Ascending aorta (tissue), 2 donors: ENCODE measurements around the gene MEOX1. TPM values are rescaled to one million over a fixed set of nuclear protein-coding genes. Genes with fewer than 3 reads are reported as not detected.

Experiments used
- DNase-seq, 2 donors: peaks; one replicate each; pipeline ENCODE4 v3.0.0-alpha.2; 2019; ENCODE audit warnings: low spot score in 2 of 2
- H3K27ac ChIP-seq, 2 donors: fragments of 200-600 bp; sonication (generic); one replicate each; pipeline ENCODE4 v1.5.1; 2016 to 2017; ENCODE audit warnings: mild to moderate bottlenecking in 1 of 2
- H3K27me3 ChIP-seq: fragments of 200-600 bp; sonication (generic); one replicate; pipeline ENCODE4 v1.5.1; 2017
- H3K36me3 ChIP-seq, 2 donors: fragments of 200-600 bp; sonication (generic); one replicate each; pipeline ENCODE4 v1.5.1; 2016
- H3K4me1 ChIP-seq, 2 donors: fragments of 200-600 bp; sonication (generic); one replicate each; pipeline ENCODE4 v1.5.1; 2016 to 2017; ENCODE audit warnings: mild to moderate bottlenecking in 1 of 2
- H3K4me3 ChIP-seq, 2 donors: fragments of 200-600 bp; sonication (generic); one replicate each; pipeline ENCODE4 v1.5.1; 2016 to 2017; ENCODE audit warnings: mild to moderate bottlenecking in 1 of 2
- H3K9me3 ChIP-seq, 2 donors: fragments of 200-600 bp; sonication (generic); one replicate each; pipeline ENCODE4 v1.5.1; 2016
- intact Hi-C: fragments of 100-400 bp; cut with DNase I; formaldehyde crosslinking; loops from one replicate; pipeline ENCODE4 v1.15.1; 2023
- total RNA-seq: library from RNA; depleted of rRNA; stranded (reverse); fragments of >200 nt; gene quantifications from one replicate; pipeline ENCODE4 v1.1.0, GENCODE V29; 2016
- TF ChIP-seq, protein P1 (sequence below), 3 experiments: fragments of 200-600 bp in 2 of 3; fragments of 450-650 bp in 1 of 3; sonication (generic) in 2 of 3; IDR thresholded peaks; one replicate each; pipeline ENCODE4 v1.5.1; 2016 to 2019; ENCODE audit warnings: antibody characterized with exemption in 3 of 3, mild to moderate bottlenecking in 1 of 3, moderate library complexity in 1 of 3

The MEOX1 gene
- total RNA-seq, 1 donor from 2014 or later, result 17.8 TPM

DNA sequence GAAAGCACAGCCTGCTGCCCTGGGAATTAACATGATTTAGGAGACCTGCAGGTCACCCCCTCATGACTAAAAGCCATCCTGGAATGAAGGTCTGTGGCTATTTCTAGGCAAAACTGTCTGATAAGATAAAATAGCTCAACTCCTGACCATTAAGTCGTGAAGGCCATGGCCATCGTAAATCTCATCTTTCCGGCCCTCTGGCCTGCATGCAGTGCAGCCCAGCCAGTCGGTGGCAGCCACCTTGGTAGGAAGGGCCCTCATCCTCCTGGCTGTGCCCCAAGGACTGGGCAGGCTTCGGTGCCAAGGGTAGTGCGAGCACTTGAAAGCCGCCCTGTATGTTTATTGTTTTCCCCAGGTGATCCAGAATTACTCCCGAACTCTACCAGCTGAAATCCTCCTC is 18.2 kb upstream of the MEOX1 start:
- no peaks in the 10 kb centered on the region for H3K27me3 ChIP-seq
- H3K36me3 ChIP-seq, result no peaks in the 10 kb centered on the region
- no peak overlapping the region for H3K27ac ChIP-seq
- intact Hi-C loops, result no loop called here
- no peaks in the 10 kb centered on the region for H3K9me3 ChIP-seq
- DNase-seq, result no peak
- H3K4me3 ChIP-seq, result no peak overlapping the region
- H3K4me1 ChIP-seq, result peaks cover 0 to 7% of the 10 kb centered on the region in 2 donors
- TF ChIP-seq, protein P1, sequence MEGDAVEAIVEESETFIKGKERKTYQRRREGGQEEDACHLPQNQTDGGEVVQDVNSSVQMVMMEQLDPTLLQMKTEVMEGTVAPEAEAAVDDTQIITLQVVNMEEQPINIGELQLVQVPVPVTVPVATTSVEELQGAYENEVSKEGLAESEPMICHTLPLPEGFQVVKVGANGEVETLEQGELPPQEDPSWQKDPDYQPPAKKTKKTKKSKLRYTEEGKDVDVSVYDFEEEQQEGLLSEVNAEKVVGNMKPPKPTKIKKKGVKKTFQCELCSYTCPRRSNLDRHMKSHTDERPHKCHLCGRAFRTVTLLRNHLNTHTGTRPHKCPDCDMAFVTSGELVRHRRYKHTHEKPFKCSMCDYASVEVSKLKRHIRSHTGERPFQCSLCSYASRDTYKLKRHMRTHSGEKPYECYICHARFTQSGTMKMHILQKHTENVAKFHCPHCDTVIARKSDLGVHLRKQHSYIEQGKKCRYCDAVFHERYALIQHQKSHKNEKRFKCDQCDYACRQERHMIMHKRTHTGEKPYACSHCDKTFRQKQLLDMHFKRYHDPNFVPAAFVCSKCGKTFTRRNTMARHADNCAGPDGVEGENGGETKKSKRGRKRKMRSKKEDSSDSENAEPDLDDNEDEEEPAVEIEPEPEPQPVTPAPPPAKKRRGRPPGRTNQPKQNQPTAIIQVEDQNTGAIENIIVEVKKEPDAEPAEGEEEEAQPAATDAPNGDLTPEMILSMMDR (IDR thresholded peaks at IDR 0.05), result no peak

GRCh38 chr17:43679401-43679800 is 17.7 kb upstream of the MEOX1 start:
- DNase-seq, result no peak
- H3K9me3 ChIP-seq, result no peaks in the 10 kb centered on the region
- H3K27ac ChIP-seq, result no peak overlapping the region
- H3K4me1 ChIP-seq, result peaks cover 0 to 7% of the 10 kb centered on the region in 2 donors
- TF ChIP-seq, protein P1 (IDR thresholded peaks at IDR 0.05), result no peak
- H3K4me3 ChIP-seq, result no peak overlapping the region
- intact Hi-C loops, result no loop called here
- no peaks in the 10 kb centered on the region for H3K27me3 ChIP-seq
- no peaks in the 10 kb centered on the region for H3K36me3 ChIP-seq

- peaks cover 0 to 7% of the 10 kb centered on the region in 2 donors for H3K4me1 ChIP-seq
- TF ChIP-seq, protein P1 (IDR thresholded peaks at IDR 0.05), result no peak
- no peak for DNase-seq
- H3K4me3 ChIP-seq, result no peak overlapping the region
- intact Hi-C loops, result no loop called here
- no peaks in the 10 kb centered on the region for H3K27me3 ChIP-seq
- no peaks in the 10 kb centered on the region for H3K9me3 ChIP-seq
- no peaks in the 10 kb centered on the region for H3K36me3 ChIP-seq
- no peak overlapping the region for H3K27ac ChIP-seq
Observed at GRCh38 chr17:43676471-43676870, 14.7 kb upstream of the MEOX1 start.

GRCh38 chr17:43674394-43674793 is 12.7 kb upstream of the MEOX1 start:
- H3K27me3 ChIP-seq, result no peaks in the 10 kb centered on the region
- H3K4me1 ChIP-seq, result peaks cover 0 to 15% of the 10 kb centered on the region in 2 donors
- no peak overlapping the region for H3K4me3 ChIP-seq
- no peaks in the 10 kb centered on the region for H3K9me3 ChIP-seq
- DNase-seq, result no peak
- H3K36me3 ChIP-seq, result no peaks in the 10 kb centered on the region
- intact Hi-C loops, result no loop called here
- H3K27ac ChIP-seq, result no peak overlapping the region
- TF ChIP-seq, protein P1 (IDR thresholded peaks at IDR 0.05), result no peak

DNA sequence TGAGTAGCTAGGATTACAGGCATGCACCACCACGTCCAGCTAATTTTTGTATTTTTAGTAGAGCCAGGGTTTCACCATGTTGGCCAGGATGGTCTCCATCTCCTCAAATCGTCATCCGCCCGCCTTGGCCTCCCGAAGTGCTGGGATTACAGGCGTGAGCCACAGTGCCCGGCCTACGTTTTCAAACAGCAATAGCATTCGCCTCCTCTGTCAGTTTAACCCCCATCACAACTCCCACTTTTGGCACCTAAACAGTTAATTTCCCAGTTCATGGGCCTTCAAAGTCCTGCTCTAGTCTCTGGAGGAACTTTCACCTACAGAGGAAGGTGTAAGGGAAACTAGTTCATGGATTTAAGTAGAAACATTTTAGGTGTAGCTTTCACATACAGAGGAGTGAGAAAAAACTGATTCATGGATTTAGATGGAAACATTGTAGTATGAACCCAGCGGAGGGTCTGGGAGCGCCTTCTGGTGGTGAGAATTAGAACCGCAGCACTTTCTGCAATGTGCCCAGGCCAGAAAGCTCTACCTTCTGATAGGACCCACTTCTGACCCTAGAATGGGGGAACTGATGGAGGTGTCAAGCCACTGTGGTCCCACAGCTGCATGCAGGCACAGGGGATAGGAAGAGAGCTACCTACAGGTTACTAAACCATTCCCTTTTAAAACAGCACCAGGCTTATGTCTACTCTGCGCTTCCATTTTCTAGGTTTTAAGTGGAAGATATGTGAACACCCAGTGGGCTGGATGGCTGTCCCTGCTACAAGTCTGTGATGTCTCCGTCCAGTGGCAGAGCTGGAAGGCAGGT is 12.0 kb upstream of the MEOX1 start:
- intact Hi-C loops, result loop anchor here (1.0 kb wide), 1 partner anchor 97 kb away; no protein-coding TSS in a partner anchor
- no peak overlapping the region for H3K4me3 ChIP-seq
- no peaks in the 10 kb centered on the region for H3K36me3 ChIP-seq
- TF ChIP-seq, protein P1 (IDR thresholded peaks at IDR 0.05), result peak; percentile 91 to 96 (median 94)
- H3K9me3 ChIP-seq, result no peaks in the 10 kb centered on the region
- H3K27me3 ChIP-seq, result no peaks in the 10 kb centered on the region
- DNase-seq, result peak in 1 of 2 donors; percentile 81
- H3K27ac ChIP-seq, result no peak overlapping the region
- H3K4me1 ChIP-seq, result peaks cover 0 to 15% of the 10 kb centered on the region in 2 donors
